ENCODE measurements around the gene PRKAG2.

- TF ChIP-seq, protein P1, sequence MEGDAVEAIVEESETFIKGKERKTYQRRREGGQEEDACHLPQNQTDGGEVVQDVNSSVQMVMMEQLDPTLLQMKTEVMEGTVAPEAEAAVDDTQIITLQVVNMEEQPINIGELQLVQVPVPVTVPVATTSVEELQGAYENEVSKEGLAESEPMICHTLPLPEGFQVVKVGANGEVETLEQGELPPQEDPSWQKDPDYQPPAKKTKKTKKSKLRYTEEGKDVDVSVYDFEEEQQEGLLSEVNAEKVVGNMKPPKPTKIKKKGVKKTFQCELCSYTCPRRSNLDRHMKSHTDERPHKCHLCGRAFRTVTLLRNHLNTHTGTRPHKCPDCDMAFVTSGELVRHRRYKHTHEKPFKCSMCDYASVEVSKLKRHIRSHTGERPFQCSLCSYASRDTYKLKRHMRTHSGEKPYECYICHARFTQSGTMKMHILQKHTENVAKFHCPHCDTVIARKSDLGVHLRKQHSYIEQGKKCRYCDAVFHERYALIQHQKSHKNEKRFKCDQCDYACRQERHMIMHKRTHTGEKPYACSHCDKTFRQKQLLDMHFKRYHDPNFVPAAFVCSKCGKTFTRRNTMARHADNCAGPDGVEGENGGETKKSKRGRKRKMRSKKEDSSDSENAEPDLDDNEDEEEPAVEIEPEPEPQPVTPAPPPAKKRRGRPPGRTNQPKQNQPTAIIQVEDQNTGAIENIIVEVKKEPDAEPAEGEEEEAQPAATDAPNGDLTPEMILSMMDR (IDR thresholded peaks at IDR 0.05) = no peak
- no peak for TF ChIP-seq POLR2A (IDR thresholded peaks at IDR 0.05)
Measured at GRCh38 chr7:151590071-151590849, 286.7 kb downstream of the PRKAG2 start.

All from lower leg skin (tissue), 3 donors.